GM08714 (cell line): Measurements from ENCODE around the gene DLST.
A peak's percentile ranks its signal among the peaks of the same experiment; 100 is the strongest.
"Not testable (repeated sequence)": the region's sequence is repeated elsewhere in the genome, so short reads cannot be mapped to it uniquely, and the experiment has no call there.

Experiments used
- H3K4me3 ChIP-seq: fragments of 200-500 bp; sonication (Bioruptor generic); 2 replicates; pipeline ENCODE4 v1.5.1; 2014; ENCODE audit warnings: mild to moderate bottlenecking, low read length, inconsistent platforms
- ZNF274 ChIP-seq: IDR thresholded peaks from 2 replicates; pipeline ENCODE4 v1.6.1; 2012; ENCODE audit warnings: mild to moderate bottlenecking, low read depth, low read length

Gene DLST

GRCh38 chr14:74927225-74927624 is 45.5 kb downstream of the DLST start:
- H3K4me3 ChIP-seq = no peak overlapping the region
- no peak for TF ChIP-seq ZNF274

DNA sequence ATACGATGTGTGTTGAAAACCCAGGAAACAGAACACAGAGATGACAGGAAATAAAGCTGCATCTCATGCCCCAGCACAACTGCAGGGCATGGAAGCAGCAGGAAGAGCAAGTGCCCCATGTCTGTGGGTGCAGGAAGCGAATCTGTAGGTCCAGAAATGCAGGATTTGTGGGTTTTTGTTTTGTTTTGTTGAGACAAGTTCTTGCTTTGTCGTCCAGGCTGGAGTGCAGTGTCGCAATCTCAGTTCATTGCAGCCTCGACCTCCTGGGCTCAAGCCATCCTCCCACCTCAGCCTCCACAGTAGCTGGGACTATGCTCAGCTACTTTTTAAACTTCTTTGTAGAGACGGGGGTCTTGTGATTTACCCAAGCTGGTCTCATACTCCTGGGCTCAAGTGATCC is 47.5 kb downstream of the DLST start:
- no peak overlapping the region for H3K4me3 ChIP-seq
- no peak for TF ChIP-seq ZNF274

GRCh38 chr14:74931744-74932143 is 50.0 kb downstream of the DLST start:
- H3K4me3 ChIP-seq = not testable (repeated sequence)

DNA sequence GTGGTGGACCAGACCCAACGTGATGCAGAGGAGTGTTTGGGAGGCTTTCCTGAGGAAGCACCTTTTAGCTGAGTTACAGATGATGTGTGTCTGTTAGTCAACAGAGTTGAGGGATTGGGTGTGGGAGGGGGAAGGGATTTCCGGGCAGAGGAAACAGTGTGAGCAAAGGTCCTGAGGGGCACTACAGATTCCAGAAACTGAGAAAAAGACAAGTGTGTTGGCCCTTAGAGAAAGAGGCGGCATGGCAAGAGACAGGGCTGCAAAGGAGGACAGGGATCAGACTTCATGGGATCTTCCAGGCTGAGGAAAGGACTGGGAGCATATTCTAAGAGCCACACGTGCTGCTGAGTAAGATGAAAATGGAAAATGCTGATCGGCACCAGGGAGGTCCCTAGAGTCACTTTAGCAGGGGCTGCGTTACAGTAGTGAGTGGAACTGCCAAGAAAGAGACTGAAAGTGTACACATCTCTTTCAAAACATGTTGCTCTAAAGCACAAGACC is 50.7 kb downstream of the DLST start:
- H3K4me3 ChIP-seq = no peak overlapping the region
- no peak for TF ChIP-seq ZNF274

GRCh38 chr14:74932936-74933335 is 51.2 kb downstream of the DLST start:
- not testable (repeated sequence) for H3K4me3 ChIP-seq

GRCh38 chr14:74934041-74934440 is 52.3 kb downstream of the DLST start:
- TF ChIP-seq ZNF274 = no peak
- H3K4me3 ChIP-seq = no peak overlapping the region

DNA sequence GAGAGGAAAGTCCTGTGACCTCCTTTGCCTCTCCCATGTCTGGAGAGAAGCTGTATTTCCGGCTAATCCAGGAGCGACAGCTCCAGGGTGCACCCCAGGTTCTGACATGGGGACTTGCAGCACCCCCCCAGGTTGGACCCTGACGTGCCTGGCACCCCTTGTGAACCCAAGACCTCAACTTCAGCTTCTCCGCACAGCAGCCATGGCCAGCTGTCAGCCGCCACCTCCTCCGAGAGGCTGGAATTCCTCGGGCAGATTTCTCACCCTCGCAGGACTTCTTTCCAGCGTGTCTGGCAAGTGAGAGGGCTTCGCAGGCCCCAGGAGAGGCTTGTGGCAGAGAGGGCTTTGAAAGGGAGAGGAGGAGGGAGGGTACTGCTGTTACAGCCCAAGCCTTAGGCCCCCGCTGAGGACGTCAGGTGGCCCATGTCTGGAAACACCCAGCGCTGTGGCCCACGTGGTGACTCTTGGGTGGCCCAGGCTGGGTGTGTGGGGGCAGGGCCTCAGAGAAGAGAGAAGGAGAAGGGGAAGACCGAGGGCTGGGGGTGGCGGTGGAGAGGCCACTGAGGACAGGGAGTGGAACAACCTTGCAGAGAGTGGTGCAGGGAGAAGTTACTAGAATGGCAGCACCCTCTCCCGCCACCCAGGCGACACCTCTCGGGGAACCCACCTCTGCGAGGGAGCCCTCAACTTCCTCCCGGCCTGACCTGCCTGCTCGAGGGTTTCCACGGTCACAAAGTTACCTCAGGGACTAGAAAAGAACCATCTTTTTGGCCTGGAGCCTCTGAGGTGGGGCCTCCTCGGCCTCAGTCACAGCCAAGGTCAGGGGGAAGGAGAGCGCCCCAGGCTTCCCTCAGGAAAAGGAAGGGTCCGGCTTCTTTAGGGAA is 53.0 kb downstream of the DLST start:
- no peak for TF ChIP-seq ZNF274
- no peak overlapping the region for H3K4me3 ChIP-seq

- no peak overlapping the region for H3K4me3 ChIP-seq
- TF ChIP-seq ZNF274 = no peak
These were observed 53.6 kb downstream of the DLST start for GRCh38 chr14:74935360-74935680.

GRCh38 chr14:74936151-74936550 is 54.4 kb downstream of the DLST start:
- no peak for TF ChIP-seq ZNF274
- H3K4me3 ChIP-seq = no peak overlapping the region

DNA sequence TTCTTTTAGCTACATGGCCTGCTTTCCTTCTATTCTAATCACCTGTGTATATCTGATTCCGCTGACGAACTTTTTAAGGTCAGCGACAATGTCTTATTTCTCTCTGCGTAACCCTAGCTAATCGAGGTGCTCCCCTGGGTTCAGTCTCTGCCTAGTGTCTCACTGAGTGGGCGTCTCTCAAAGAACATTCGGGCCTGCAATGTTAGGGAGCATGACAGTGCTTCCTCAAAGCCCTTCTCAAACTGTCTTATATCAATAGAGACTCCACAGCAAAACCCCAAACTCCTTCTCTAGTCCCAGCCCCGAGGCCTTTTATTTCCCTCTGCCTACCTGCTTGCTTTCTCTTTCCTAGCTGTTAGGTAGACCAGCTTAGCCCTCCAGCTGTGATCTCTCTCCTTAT is 55.0 kb downstream of the DLST start:
- H3K4me3 ChIP-seq = no peak overlapping the region
- no peak for TF ChIP-seq ZNF274

GRCh38 chr14:74937171-74937570 is 55.5 kb downstream of the DLST start:
- no peak overlapping the region for H3K4me3 ChIP-seq
- TF ChIP-seq ZNF274 = no peak

- no peak for TF ChIP-seq ZNF274
These were observed 57.1 kb downstream of the DLST start for GRCh38 chr14:74938531-74939495.

GRCh38 chr14:74940956-74941565 is 59.3 kb downstream of the DLST start:
- no peak overlapping the region; the same call in 1 of the 2 replicates for H3K4me3 ChIP-seq
- no peak for TF ChIP-seq ZNF274

More at GRCh38 chr14:74938531-74939495, 57.1 kb downstream of the DLST start:
- no peak overlapping the region for H3K4me3 ChIP-seq

DNA sequence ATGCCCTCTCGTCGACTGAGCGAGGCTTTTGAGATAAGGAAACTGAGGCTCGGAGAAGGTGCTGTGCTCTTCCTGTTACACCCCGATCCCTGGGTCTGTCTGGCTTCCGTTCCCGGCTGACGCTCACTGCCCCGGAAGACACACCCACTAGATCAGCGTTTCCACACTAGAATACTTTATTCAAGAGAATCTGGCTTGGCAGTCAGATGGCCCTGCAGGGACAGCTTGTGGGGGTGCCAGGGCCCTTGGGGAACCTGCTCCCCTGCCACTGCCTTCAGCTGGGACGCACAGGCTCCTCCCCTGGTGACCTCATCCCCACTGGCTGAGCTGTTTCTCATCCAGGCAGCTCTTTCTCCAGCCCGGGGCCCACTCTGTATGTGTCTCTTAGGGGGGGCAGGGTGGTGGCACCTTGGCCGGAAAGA is 60.0 kb downstream of the DLST start:
- TF ChIP-seq ZNF274 = no peak
- peak overlapping the region; percentile 0; the same call in 1 of the 2 replicates for H3K4me3 ChIP-seq
